GM23248 (cell line): ENCODE results near the gene AKAP9. TPM values are rescaled to one million over a fixed set of nuclear protein-coding genes. Genes with fewer than 3 reads are reported as not detected.
A peak's percentile ranks its signal among the peaks of the same experiment; 100 is the strongest.
"Not testable (repeated sequence)": the region's sequence is repeated elsewhere in the genome, so short reads cannot be mapped to it uniquely, and the experiment has no call there.

Source experiments
- DNase-seq: peaks from one replicate; pipeline ENCODE4 v3.0.0-alpha.2; 2015
- H2AFZ ChIP-seq: fragments of 200-600 bp; sonication (generic); 2 replicates; pipeline ENCODE4 v1.6.1; 2016; ENCODE audit warnings: antibody characterized with exemption
- H3F3A ChIP-seq: fragments of 200-600 bp; sonication (generic); 2 replicates; pipeline ENCODE4 v1.6.1; 2016; ENCODE audit warnings: mild to moderate bottlenecking, antibody characterized with exemption, mixed run types; ENCODE audit not compliant: insufficient read depth
- H3K27ac ChIP-seq: fragments of 200-600 bp; sonication (generic); 2 replicates; pipeline ENCODE4 v1.5.1; 2016; ENCODE audit warnings: mild to moderate bottlenecking
- H3K27me3 ChIP-seq: fragments of 200-600 bp; sonication (generic); replicated peaks from 2 replicates; pipeline ENCODE4 v1.6.1; 2016; ENCODE audit warnings: mild to moderate bottlenecking; ENCODE audit not compliant: insufficient read depth
- H3K36me3 ChIP-seq: fragments of 200-600 bp; sonication (generic); 2 replicates; pipeline ENCODE4 v1.6.1; 2016; ENCODE audit warnings: low read depth, mild to moderate bottlenecking
- H3K4me1 ChIP-seq: fragments of 200-600 bp; sonication (generic); 2 replicates; pipeline ENCODE4 v1.6.1; 2016; ENCODE audit warnings: mild to moderate bottlenecking; ENCODE audit not compliant: insufficient read depth
- H3K4me2 ChIP-seq: fragments of 200-600 bp; sonication (generic); one replicate; pipeline ENCODE4 v1.6.1; 2016; ENCODE audit warnings: mild to moderate bottlenecking; ENCODE audit not compliant: unreplicated experiment
- H3K4me3 ChIP-seq: fragments of 200-600 bp; sonication (generic); 2 replicates; pipeline ENCODE4 v1.5.1; 2016; ENCODE audit warnings: mild to moderate bottlenecking
- H3K79me2 ChIP-seq: fragments of 200-600 bp; sonication (generic); 2 replicates; pipeline ENCODE4 v1.6.1; 2016; ENCODE audit warnings: mild to moderate bottlenecking; ENCODE audit not compliant: insufficient read depth
- H3K9ac ChIP-seq: fragments of 200-600 bp; sonication (generic); 2 replicates; pipeline ENCODE4 v1.6.1; 2016; ENCODE audit warnings: mild to moderate bottlenecking
- H3K9me2 ChIP-seq: fragments of 200-600 bp; sonication (generic); 2 replicates; pipeline ENCODE4 v1.6.1; 2016; ENCODE audit warnings: mixed run types, mild to moderate bottlenecking, moderate library complexity; ENCODE audit not compliant: insufficient read depth
- H3K9me3 ChIP-seq: fragments of 200-600 bp; sonication (generic); one replicate; pipeline ENCODE4 v1.6.1; 2017; ENCODE audit warnings: low read depth
- H4K20me1 ChIP-seq: fragments of 200-600 bp; sonication (generic); 2 replicates; pipeline ENCODE4 v1.6.0; 2016; ENCODE audit not compliant: insufficient read depth
- EZH2 ChIP-seq: fragments of 200-600 bp; sonication (generic); IDR thresholded peaks from 2 replicates; pipeline ENCODE4 v1.6.1; 2018; ENCODE audit warnings: antibody characterized with exemption, mild to moderate bottlenecking; ENCODE audit not compliant: insufficient read depth, poor library complexity, severe bottlenecking
- EZH2phosphoT487 ChIP-seq: fragments of 200-600 bp; sonication (generic); IDR thresholded peaks from 2 replicates; pipeline ENCODE4 v1.6.1; 2018; ENCODE audit warnings: antibody characterized with exemption, moderate library complexity, mild to moderate bottlenecking, low read depth; ENCODE audit not compliant: insufficient read depth
- WGBS, 2 experiments: methylation state at CpG; one replicate each; pipeline ENCODE4 v1.1.6; 2015 to 2017; ENCODE audit warnings: low lambda C conversion rate in 2 of 2, low coverage in 1 of 2; ENCODE audit errors: missing lambda C conversion rate in 2 of 2; 5-methylcytosine and 5-hydroxymethylcytosine counted together
- in situ Hi-C: fragments of 300-500 bp; cut with MboI; formaldehyde crosslinking; loops from 2 replicates; pipeline ENCODE4 v1.15.0; 2020
- polyA plus RNA-seq: library from polyadenylated mRNA; unstranded; fragments of >200 nt; fragmentation: Nextera tagmentation; extraction: Ambion mirVana; gene quantifications from 2 replicates; pipeline ENCODE4 v1.2.1, GENCODE V29; 2016
- total RNA-seq: library from RNA; depleted of rRNA; stranded (reverse); fragments of >200 nt; shearing (Covaris generic); gene quantifications from 2 replicates; pipeline ENCODE4 v1.2.3, GENCODE V29; 2014

Gene AKAP9
- total and polyA plus RNA-seq, 2 experiments from 2014 or later: 24.1 to 38.8 TPM

GRCh38 chr7:91941450-91941849 is 788 bp downstream of the AKAP9 start:
- in situ Hi-C loops: no loop called here
- WGBS, 2 experiments: 6% methylated on average over 7 of the region's 7 CpGs

GRCh38 chr7:91942312-91942711 is 1.6 kb downstream of the AKAP9 start:
- WGBS, 2 experiments: 91 to 98% methylated on average over 2 of the region's 2 CpGs
- H2AFZ ChIP-seq: no peak overlapping the region
- peak overlapping the region; percentile 91 for H3K4me3 ChIP-seq
- in situ Hi-C loops: no loop called here
- H4K20me1 ChIP-seq: 0 out of 2 replicates have a peak, but pooled peaks cover 5% of the 10 kb centered on the region
- H3K4me1 ChIP-seq: peaks cover 21% of the 10 kb centered on the region; the same call in 1 of the 2 replicates
- H3F3A ChIP-seq: peaks cover 9% of the 10 kb centered on the region; the same call in 1 of the 2 replicates
- H3K27me3 ChIP-seq: no peaks in the 10 kb centered on the region
- peak; percentile 5 for DNase-seq
- peaks cover 72% of the 10 kb centered on the region for H3K79me2 ChIP-seq
- TF ChIP-seq EZH2 (no peak), EZH2phosphoT487 (no peak)
- no peak overlapping the region for H3K27ac ChIP-seq
- no peaks in the 10 kb centered on the region for H3K9me2 ChIP-seq
- no peaks in the 10 kb centered on the region for H3K36me3 ChIP-seq
- peak overlapping the region; percentile 93 for H3K4me2 ChIP-seq
- no peaks in the 10 kb centered on the region for H3K9me3 ChIP-seq
- 0 out of 2 replicates have a peak overlapping the region, but pooled peaks have one; percentile 95 for H3K9ac ChIP-seq

More at GRCh38 chr7:91941450-91941849, 788 bp downstream of the AKAP9 start:
- Histone ChIP-seq H3K36me3 (no peaks in the 10 kb centered on the region), H2AFZ (peak overlapping the region; percentile 86), H3K4me2 (peak overlapping the region; percentile 93), H3K27ac (peak overlapping the region; percentile 90), H3K79me2 (peaks cover 63% of the 10 kb centered on the region), H3K4me1 (peaks cover 21% of the 10 kb centered on the region; the same call in 1 of the 2 replicates), H3K27me3 (no peaks in the 10 kb centered on the region), H4K20me1 (0 out of 2 replicates have a peak, but pooled peaks cover 5% of the 10 kb centered on the region), H3K4me3 (peak overlapping the region; percentile 91), H3K9me3 (no peaks in the 10 kb centered on the region), H3K9ac (peak overlapping the region; percentile 95), H3K9me2 (no peaks in the 10 kb centered on the region), H3F3A (peaks cover 9% of the 10 kb centered on the region; the same call in 1 of the 2 replicates)
- TF ChIP-seq EZH2phosphoT487 (no peak), EZH2 (no peak)
- DNase-seq: peak; percentile 49

- H4K20me1 ChIP-seq, H3F3A ChIP-seq, H3K36me3 ChIP-seq, H3K9me3 ChIP-seq, in situ Hi-C loops, H3K4me3 ChIP-seq, DNase-seq, H3K27me3 ChIP-seq, H2AFZ ChIP-seq, H3K9me2 ChIP-seq: not testable (repeated sequence)
- Histone ChIP-seq H3K4me2 (peak overlapping the region; percentile 19), H3K9ac (0 out of 2 replicates have a peak overlapping the region, but pooled peaks have one; percentile 6), H3K27ac (peak overlapping the region; percentile 57), H3K79me2 (peaks cover 97% of the 10 kb centered on the region), H3K4me1 (peaks cover 21% of the 10 kb centered on the region; the same call in 1 of the 2 replicates)
- 91 to 92% methylated on average over 5 of the region's 5 CpGs for WGBS, 2 experiments
These were observed 4.3 kb downstream of the AKAP9 start for GRCh38 chr7:91944970-91945369.

GRCh38 chr7:91945476-91945875 is 4.8 kb downstream of the AKAP9 start:
- Histone ChIP-seq H3K27me3 (no peaks in the 10 kb centered on the region), H3K27ac (peak overlapping the region; percentile 57), H3K9me3 (no peaks in the 10 kb centered on the region), H3K36me3 (0 out of 2 replicates have a peak, but pooled peaks cover 4% of the 10 kb centered on the region), H3K4me2 (peak overlapping the region; percentile 19), H3K4me3 (no peak overlapping the region), H3K9me2 (no peaks in the 10 kb centered on the region), H3K9ac (peak overlapping the region; percentile 6; the same call in 1 of the 2 replicates), H3F3A (peaks cover 9% of the 10 kb centered on the region; the same call in 1 of the 2 replicates), H3K79me2 (peaks cover 97% of the 10 kb centered on the region), H2AFZ (no peak overlapping the region), H4K20me1 (0 out of 2 replicates have a peak, but pooled peaks cover 5% of the 10 kb centered on the region), H3K4me1 (peaks cover 21% of the 10 kb centered on the region; the same call in 1 of the 2 replicates)
- DNase-seq: peak; percentile 88
- in situ Hi-C loops: no loop called here
- TF ChIP-seq EZH2: no peak
- no peak for TF ChIP-seq EZH2phosphoT487
- 33 to 36% methylated on average over 2 of the region's 2 CpGs for WGBS, 2 experiments
